ENCODE results near the gene TSNAX.

The TSNAX gene

DNA sequence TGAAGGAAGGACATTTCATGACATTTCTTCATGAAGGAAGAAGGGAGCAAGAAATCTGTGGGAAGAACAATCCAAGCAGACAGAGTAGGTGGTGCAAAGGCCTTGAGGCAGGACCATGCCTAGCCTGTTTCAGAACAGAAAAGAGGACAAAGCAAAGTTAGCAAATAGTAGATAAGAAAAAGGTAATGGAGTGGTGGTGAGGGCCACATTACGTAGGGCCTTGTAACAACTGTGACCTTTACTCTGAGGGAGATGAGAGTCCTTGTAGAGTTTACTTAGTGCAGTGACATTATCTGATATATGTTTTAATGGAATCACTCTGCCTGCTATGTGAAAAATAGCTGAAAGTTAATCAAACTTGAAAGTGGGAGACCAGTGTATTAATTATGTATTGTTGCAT is 6.4 kb upstream of the TSNAX start:
- no peak for TF ChIP-seq ZFX (IDR thresholded peaks at IDR 0.05)
- TF ChIP-seq, protein P1, sequence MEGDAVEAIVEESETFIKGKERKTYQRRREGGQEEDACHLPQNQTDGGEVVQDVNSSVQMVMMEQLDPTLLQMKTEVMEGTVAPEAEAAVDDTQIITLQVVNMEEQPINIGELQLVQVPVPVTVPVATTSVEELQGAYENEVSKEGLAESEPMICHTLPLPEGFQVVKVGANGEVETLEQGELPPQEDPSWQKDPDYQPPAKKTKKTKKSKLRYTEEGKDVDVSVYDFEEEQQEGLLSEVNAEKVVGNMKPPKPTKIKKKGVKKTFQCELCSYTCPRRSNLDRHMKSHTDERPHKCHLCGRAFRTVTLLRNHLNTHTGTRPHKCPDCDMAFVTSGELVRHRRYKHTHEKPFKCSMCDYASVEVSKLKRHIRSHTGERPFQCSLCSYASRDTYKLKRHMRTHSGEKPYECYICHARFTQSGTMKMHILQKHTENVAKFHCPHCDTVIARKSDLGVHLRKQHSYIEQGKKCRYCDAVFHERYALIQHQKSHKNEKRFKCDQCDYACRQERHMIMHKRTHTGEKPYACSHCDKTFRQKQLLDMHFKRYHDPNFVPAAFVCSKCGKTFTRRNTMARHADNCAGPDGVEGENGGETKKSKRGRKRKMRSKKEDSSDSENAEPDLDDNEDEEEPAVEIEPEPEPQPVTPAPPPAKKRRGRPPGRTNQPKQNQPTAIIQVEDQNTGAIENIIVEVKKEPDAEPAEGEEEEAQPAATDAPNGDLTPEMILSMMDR (conservative IDR thresholded peaks at IDR 0.05), result no peak
- H3K27ac ChIP-seq, result no peak overlapping the region

DNA sequence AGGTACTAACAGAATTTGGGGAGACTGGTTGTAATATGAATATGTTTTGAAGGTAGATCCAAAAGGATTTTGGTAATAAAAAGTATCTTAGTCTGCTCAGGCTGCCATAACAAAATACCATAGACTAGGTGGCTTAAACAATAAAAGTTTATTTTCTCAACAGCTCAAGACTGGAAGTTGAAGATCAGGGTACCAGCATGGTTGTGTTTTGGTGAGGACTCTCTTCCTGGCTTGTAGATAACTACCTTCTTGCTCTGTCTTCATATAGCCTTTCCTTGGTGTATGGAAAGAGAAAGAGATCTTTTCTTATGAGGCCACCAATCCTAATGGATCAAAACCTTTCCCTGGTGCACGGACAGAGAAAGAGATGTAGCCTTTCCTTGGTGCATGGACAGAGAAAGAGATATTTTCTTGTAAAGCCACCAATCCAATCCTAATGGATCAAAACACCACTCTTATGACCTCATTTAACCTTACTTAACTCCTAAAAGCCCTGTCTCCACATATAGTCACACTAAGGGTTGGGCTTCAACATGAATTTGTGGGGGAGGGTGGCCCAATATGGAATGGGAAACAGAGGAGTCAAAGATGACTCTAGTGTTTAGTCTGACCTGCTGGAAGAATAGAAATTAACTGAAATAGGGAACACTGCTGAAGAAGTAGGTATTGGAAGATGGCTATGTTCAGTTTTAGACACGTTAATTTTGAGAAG is 5.4 kb upstream of the TSNAX start:
- H3K27ac ChIP-seq, result no peak overlapping the region
- TF ChIP-seq, protein P1 (conservative IDR thresholded peaks at IDR 0.05), result no peak
- no peak for TF ChIP-seq ZFX (IDR thresholded peaks at IDR 0.05)

DNA sequence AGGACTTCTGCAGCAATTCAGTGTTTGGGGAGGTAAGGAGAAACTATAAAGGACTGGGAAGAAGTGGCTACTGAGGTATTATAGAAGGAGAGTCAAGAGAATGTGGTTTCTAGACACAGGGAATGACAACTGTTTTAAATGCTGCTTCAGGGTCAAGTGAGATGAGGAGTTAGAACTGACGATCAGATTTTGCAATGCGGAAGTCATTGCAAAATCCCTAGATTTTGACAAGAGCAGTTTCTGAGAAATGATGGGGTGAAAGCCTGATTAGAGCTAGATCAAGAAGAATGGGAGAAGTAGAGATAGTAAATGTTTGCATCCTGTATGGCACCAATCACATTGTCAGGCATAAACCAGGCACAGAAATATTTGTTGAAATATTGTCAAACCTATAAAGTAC is 4.7 kb upstream of the TSNAX start:
- TF ChIP-seq, protein P1 (conservative IDR thresholded peaks at IDR 0.05), result no peak
- no peak for TF ChIP-seq ZFX (IDR thresholded peaks at IDR 0.05)
- no peak overlapping the region for H3K27ac ChIP-seq

DNA sequence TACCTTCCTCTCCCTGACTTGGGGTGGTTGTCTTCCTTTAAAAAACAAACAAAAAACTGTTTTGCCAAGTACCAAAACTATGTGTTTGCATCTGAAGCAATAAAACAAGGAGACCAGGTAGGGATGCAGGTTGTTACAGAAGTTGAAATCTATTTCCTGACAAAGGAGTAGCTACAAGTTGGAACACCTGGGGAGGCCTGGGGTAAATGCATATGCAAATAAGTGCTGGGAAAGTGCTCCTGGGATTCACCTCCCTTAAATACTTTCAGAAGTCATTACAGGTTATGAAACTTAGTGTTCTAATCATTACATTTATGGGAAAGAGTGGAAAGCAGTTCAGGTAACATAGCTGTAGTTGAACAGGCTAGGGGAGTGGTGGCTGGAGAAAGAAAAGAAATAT is 1.9 kb upstream of the TSNAX start:
- H3K27ac ChIP-seq, result no peak overlapping the region
- no peak for TF ChIP-seq ZFX (IDR thresholded peaks at IDR 0.05)
- TF ChIP-seq, protein P1 (conservative IDR thresholded peaks at IDR 0.05), result no peak

DNA sequence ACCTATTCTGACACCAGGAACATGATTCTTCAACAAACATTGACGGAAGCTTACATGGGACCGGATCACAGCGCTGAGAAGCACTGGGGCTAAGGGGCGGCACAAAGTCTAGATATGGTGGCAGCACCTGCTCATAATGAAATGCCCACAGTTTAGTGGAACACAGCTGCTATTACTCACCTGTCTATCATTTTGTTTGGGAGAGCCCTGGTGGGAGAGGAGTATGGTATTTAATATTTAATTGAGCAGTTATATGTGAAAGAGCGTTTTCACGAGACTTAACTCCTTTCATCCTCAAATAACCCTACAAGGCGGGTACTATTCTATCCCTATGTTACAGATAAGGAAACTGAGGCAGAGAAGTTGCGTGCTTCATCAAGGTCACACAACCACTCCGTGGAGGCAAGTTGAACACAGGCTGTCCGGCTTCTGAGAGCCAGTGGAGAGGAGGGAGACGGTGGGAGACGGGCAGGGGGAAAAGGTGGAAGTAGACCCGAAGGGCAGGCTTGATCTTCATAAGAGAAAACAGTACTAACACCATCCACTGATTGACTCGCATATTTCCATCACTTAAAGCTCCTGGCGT is 790 bp upstream of the TSNAX start:
- TF ChIP-seq, protein P1 (conservative IDR thresholded peaks at IDR 0.05), result no peak
- no peak for TF ChIP-seq ZFX (IDR thresholded peaks at IDR 0.05)
- H3K27ac ChIP-seq, result peak overlapping the region; percentile 80

DNA sequence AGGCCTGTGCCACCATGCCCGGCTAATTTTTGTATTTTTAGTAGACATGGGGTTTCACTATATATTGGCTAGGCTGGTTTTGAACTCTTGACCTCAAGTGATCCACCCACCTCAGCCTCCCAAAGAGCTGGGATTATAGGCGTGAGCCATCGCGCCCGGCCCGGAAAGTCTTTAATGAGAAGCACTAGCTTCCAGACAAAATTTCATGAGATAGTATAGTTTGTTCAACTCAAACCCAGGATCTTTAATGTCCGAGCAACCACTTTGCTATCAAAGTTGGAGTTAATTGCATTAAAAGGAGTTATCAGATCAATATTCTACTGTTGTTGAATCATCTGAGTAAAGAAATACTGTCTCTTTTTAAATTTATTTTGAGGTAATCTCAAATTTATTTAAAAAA is 4.8 kb downstream of the TSNAX start:
- no peak overlapping the region for H3K27ac ChIP-seq
- TF ChIP-seq, protein P1 (conservative IDR thresholded peaks at IDR 0.05), result no peak
- no peak for TF ChIP-seq ZFX (IDR thresholded peaks at IDR 0.05)

DNA sequence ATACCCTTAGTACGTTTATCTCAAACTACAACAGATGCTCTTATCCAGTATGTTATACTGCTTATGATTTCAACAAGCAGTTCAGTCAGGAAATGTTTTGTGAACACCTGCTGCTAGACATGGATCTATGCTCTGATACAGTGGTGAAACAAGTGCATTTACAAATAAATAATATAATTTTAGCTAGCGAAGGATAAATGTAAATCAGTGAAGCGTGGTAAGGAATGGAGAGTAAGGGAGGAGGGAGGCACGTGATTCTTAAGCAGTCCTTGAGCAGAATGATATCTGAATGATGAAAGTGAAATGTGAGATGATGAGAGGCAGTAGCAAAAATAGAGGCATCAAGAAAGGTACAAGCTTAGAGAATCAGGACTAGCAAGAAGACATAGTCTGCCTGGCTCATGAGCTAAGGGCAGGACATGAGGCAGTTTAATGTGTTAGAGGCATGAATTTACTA is 6.3 kb downstream of the TSNAX start:
- no peak for TF ChIP-seq ZFX (IDR thresholded peaks at IDR 0.05)
- TF ChIP-seq, protein P1 (conservative IDR thresholded peaks at IDR 0.05), result no peak
- no peak overlapping the region for H3K27ac ChIP-seq
